ENCODE results near the gene PCDHGA6. TPM values are rescaled to one million over a fixed set of nuclear protein-coding genes. Genes with fewer than 3 reads are reported as not detected.
A peak's percentile ranks its signal among the peaks of the same experiment; 100 is the strongest.

The PCDHGA6 gene
- total RNA-seq, result 1 to 10 TPM in 1 of 2 donors, under 1 TPM in 1; 0.55 to 3.8 TPM
- 0.32 TPM for polyA plus RNA-seq (2013, experiment 1 of 2)
- 0.37 TPM for polyA plus RNA-seq (2013, experiment 2 of 2)
- long read RNA-seq, experiment 1, result 0 reads
- long read RNA-seq, experiment 2, result 0 reads
- long read RNA-seq, experiment 3, result 0 reads
- long read RNA-seq, experiment 4, result 0 reads

GRCh38 chr5:141373673-141374317 lies at the start of gene PCDHGA6:
Gene PCDHGA6, plus strand, starts transcription at chr5:141373891. Its CDS starts 193 bp downstream, at chr5:141374084.
- no peaks in the 10 kb centered on the region for H3K4me1 Mint-ChIP-seq
- no peak within 1 kb of the TSS for H3K27ac ChIP-seq (ENCODE audit: low read depth, low read length)
- peaks cover 48% of the 10 kb centered on the region for H3K36me3 Mint-ChIP-seq (ENCODE audit: low read depth)

GRCh38 chr5:141326088-141326854 lies 47.4 kb upstream of the PCDHGA6 start:
- peak; percentile 89 for TF ChIP-seq CTCF (conservative IDR thresholded peaks at IDR 0.05)
- H3K4me3 Mint-ChIP-seq, result peak overlapping the region; percentile 71
- no peaks in the 10 kb centered on the region for H3K4me1 Mint-ChIP-seq
- Histone ChIP-seq H3K36me3 (ENCODE audit: control insufficient read depth, insufficient read depth, low read length) (no peaks in the 10 kb centered on the region), H3K9ac (ENCODE audit: extremely low read depth, low read length, poor library complexity, severe bottlenecking) (peak overlapping the region; percentile 28), H3K9me3 (ENCODE audit: control insufficient read depth, low read length) (peaks cover 15% of the 10 kb centered on the region), H3K27ac (ENCODE audit: low read depth, low read length) (no peak overlapping the region), H3K4me1 (ENCODE audit: control insufficient read depth, insufficient read depth, low read length) (no peaks in the 10 kb centered on the region), H3K4me3 (ENCODE audit: low read length) (peak overlapping the region; percentile 61), H3K27me3 (ENCODE audit: control insufficient read depth, insufficient read depth, low read length, poor library complexity, severe bottlenecking) (no peaks in the 10 kb centered on the region)
- H3K27me3 Mint-ChIP-seq (ENCODE audit: insufficient read depth), result peaks cover 13% of the 10 kb centered on the region
- whole genome bisulfite sequencing, 2 experiments (ENCODE audit: insufficient coverage in 1 of 2, insufficient read length in 1 of 2), result 75 to 84% methylated on average over 27 of the region's 27 CpGs
- H3K27ac Mint-ChIP-seq, result peak overlapping the region; percentile 98
- peaks cover 23% of the 10 kb centered on the region for H3K9me3 Mint-ChIP-seq
- H3K36me3 Mint-ChIP-seq (ENCODE audit: low read depth), result peaks cover 9% of the 10 kb centered on the region
- DNase-seq, result peak; percentile 91

More at GRCh38 chr5:141373673-141374317, at the start of gene PCDHGA6:
- Histone ChIP-seq H3K4me3 (ENCODE audit: low read length) (no peak within 1 kb of the TSS), H3K9ac (ENCODE audit: extremely low read depth, low read length, poor library complexity, severe bottlenecking) (no peak within 1 kb of the TSS), H3K9me3 (ENCODE audit: control insufficient read depth, low read length) (peaks cover 52% of the 10 kb centered on the region), H3K36me3 (ENCODE audit: control insufficient read depth, insufficient read depth, low read length) (no peaks in the 10 kb centered on the region), H3K4me1 (ENCODE audit: control insufficient read depth, insufficient read depth, low read length) (no peaks in the 10 kb centered on the region), H3K27me3 (ENCODE audit: control insufficient read depth, insufficient read depth, low read length, poor library complexity, severe bottlenecking) (no peaks in the 10 kb centered on the region)
- 93 to 96% methylated on average over 26 to 27 of the region's 27 CpGs for WGBS, 2 experiments (ENCODE audit: insufficient coverage in 1 of 2, insufficient read length in 1 of 2)
- TF ChIP-seq CTCF (conservative IDR thresholded peaks at IDR 0.05), result peak; percentile 39
- Mint-ChIP-seq H3K27ac (no peak within 1 kb of the TSS), H3K9me3 (peaks cover 61% of the 10 kb centered on the region), H3K4me3 (peak within 1 kb of the TSS; percentile 26), H3K27me3 (ENCODE audit: insufficient read depth) (no peaks in the 10 kb centered on the region)
- DNase-seq, result no peak

GRCh38 chr5:141328231-141328630 lies 45.5 kb upstream of the PCDHGA6 start:
- no peak overlapping the region for H3K27ac ChIP-seq (ENCODE audit: low read depth, low read length)
- peaks cover 7% of the 10 kb centered on the region for H3K9me3 ChIP-seq (ENCODE audit: control insufficient read depth, low read length)
- no peaks in the 10 kb centered on the region for H3K4me1 ChIP-seq (ENCODE audit: control insufficient read depth, insufficient read depth, low read length)
- no peak overlapping the region for H3K9ac ChIP-seq (ENCODE audit: extremely low read depth, low read length, poor library complexity, severe bottlenecking)
- H3K27me3 ChIP-seq (ENCODE audit: control insufficient read depth, insufficient read depth, low read length, poor library complexity, severe bottlenecking), result no peaks in the 10 kb centered on the region
- H3K9me3 Mint-ChIP-seq, result peaks cover 37% of the 10 kb centered on the region
- DNase-seq, result no peak
- H3K4me3 Mint-ChIP-seq, result no peak overlapping the region
- H3K27me3 Mint-ChIP-seq (ENCODE audit: insufficient read depth), result peaks cover 13% of the 10 kb centered on the region
- H3K27ac Mint-ChIP-seq, result no peak overlapping the region
- WGBS, 2 experiments (ENCODE audit: insufficient coverage in 1 of 2, insufficient read length in 1 of 2), result 85 to 90% methylated on average over 6 to 8 of the region's 8 CpGs
- no peaks in the 10 kb centered on the region for H3K4me1 Mint-ChIP-seq
- peaks cover 14% of the 10 kb centered on the region for H3K36me3 Mint-ChIP-seq (ENCODE audit: low read depth)
- no peaks in the 10 kb centered on the region for H3K36me3 ChIP-seq (ENCODE audit: control insufficient read depth, insufficient read depth, low read length)
- no peak for TF ChIP-seq CTCF (conservative IDR thresholded peaks at IDR 0.05)
- no peak overlapping the region for H3K4me3 ChIP-seq (ENCODE audit: low read length)
